Measurements from ENCODE around the gene CCNL2.

DNA sequence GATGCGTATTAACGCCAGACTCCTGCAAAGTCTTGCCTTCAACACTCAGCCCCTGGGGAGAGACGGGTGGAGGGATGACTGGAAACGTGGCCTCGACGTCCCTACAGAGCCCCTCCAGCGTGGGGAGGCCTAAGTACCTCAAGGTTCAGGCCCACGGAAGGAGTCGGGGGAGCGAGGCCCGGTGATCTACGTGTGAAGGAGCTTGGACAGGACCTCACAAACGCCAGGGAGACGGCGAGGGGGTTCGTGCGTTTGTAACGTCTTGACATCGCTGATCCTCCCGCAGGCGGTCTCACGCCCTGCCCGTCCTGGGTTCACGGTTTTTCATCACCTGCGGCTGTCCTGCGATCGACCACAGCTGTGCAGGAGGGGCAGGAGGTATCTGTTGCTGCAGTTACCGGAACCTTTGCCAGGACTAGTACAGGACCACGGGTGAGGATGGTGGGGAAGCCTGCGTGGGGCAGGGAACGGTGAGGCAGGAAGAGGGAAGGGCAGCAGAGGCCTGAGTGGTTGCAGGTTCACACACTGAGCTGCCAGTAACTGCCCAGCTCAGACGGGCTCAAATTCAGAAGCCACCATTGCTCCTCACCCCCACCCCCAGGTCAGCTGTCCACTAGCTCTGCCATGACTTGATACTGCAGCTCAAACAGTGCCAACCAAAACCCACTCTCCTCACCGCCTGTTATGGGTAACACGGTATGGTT is 889 bp upstream of the CCNL2 start:
- TF ChIP-seq, protein P1, sequence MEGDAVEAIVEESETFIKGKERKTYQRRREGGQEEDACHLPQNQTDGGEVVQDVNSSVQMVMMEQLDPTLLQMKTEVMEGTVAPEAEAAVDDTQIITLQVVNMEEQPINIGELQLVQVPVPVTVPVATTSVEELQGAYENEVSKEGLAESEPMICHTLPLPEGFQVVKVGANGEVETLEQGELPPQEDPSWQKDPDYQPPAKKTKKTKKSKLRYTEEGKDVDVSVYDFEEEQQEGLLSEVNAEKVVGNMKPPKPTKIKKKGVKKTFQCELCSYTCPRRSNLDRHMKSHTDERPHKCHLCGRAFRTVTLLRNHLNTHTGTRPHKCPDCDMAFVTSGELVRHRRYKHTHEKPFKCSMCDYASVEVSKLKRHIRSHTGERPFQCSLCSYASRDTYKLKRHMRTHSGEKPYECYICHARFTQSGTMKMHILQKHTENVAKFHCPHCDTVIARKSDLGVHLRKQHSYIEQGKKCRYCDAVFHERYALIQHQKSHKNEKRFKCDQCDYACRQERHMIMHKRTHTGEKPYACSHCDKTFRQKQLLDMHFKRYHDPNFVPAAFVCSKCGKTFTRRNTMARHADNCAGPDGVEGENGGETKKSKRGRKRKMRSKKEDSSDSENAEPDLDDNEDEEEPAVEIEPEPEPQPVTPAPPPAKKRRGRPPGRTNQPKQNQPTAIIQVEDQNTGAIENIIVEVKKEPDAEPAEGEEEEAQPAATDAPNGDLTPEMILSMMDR (conservative IDR thresholded peaks at IDR 0.05; ENCODE audit: low read length) = no peak
- no peak for TF ChIP-seq EZH2phosphoT487 (IDR thresholded peaks at IDR 0.05; ENCODE audit: borderline replicate concordance)
